ENCODE data around the gene WAPL. TPM values are rescaled to one million over a fixed set of nuclear protein-coding genes. Genes with fewer than 3 reads are reported as not detected.

The WAPL gene
- total RNA-seq, 1 donor from 2014 or later: 29.7 TPM

DNA sequence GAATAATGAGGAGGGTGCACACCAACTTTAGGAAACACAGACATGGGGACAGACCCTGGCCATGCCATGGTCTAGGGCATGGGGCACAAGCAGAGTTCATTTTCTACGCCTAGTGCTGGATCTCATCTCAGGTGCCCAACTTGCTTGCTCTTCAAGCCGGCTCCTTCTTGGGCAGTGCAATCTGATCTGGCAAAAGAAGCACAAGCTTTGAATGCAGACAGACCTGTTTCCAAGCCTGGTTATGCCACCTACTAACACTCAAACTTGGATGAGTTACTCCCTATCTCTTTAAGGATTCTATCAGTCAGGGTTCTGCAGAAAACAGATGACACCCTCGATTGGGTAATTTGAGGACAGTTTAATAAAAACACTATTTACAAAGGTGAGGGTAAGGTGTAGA, 34.9 kb upstream of the WAPL start:
- TF ChIP-seq, protein P1, sequence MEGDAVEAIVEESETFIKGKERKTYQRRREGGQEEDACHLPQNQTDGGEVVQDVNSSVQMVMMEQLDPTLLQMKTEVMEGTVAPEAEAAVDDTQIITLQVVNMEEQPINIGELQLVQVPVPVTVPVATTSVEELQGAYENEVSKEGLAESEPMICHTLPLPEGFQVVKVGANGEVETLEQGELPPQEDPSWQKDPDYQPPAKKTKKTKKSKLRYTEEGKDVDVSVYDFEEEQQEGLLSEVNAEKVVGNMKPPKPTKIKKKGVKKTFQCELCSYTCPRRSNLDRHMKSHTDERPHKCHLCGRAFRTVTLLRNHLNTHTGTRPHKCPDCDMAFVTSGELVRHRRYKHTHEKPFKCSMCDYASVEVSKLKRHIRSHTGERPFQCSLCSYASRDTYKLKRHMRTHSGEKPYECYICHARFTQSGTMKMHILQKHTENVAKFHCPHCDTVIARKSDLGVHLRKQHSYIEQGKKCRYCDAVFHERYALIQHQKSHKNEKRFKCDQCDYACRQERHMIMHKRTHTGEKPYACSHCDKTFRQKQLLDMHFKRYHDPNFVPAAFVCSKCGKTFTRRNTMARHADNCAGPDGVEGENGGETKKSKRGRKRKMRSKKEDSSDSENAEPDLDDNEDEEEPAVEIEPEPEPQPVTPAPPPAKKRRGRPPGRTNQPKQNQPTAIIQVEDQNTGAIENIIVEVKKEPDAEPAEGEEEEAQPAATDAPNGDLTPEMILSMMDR (IDR thresholded peaks at IDR 0.05; ENCODE audit: insufficient read depth, low read length, poor library complexity, severe bottlenecking): no peak
- no peaks in the 10 kb centered on the region for H3K36me3 ChIP-seq (ENCODE audit: control insufficient read depth, insufficient read depth, low read length)
- H3K27me3 ChIP-seq (ENCODE audit: control insufficient read depth, insufficient read depth, low read length): no peaks in the 10 kb centered on the region
- H3K4me3 ChIP-seq (ENCODE audit: low read depth, low read length): no peak overlapping the region
- DNase-seq (ENCODE audit: low read depth): no peak

DNA sequence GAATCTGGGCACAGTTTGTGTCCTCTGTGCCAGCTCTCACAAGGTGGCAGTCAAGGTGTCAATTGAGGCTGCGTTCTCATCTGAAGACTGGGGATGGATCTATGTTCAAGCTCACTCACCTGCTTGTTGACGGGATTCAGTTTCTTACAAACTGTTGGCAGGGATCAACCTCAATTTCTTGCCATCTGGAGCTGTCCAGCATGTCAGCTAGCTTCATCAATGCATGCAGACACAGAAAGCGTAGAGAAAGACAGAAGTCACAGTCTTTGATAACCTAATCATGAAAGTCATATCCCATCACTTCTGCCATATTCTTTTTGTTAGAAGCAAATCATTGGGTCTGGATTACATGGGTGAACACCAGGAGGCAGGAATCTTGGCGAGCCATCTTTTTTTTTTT, 32.0 kb upstream of the WAPL start:
- Histone ChIP-seq H3K27me3 (ENCODE audit: control insufficient read depth, insufficient read depth, low read length) (no peaks in the 10 kb centered on the region), H3K36me3 (ENCODE audit: control insufficient read depth, insufficient read depth, low read length) (no peaks in the 10 kb centered on the region), H3K4me3 (ENCODE audit: low read depth, low read length) (no peak overlapping the region)
- no peak for DNase-seq (ENCODE audit: low read depth)
- TF ChIP-seq, protein P1 (IDR thresholded peaks at IDR 0.05; ENCODE audit: insufficient read depth, low read length, poor library complexity, severe bottlenecking): no peak

DNA sequence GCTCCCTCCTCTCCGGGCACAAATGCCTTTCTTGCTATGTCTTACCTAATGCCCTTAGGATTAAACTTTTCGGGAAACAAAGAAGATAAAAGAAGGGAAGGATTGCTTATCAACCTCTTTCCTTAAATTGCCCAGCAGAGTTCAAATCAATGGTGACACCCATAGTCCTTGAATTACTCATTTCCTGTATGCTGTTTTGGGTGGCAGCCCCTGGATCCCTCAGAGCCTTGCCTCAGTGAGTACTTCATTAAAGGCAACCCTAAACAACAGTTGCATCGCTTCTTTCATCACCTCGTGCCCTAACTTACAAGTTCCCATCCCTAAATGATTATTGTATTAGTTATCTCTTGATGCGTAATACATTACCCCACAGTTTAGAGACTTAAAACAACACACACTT, 31.6 kb upstream of the WAPL start:
- TF ChIP-seq, protein P1 (IDR thresholded peaks at IDR 0.05; ENCODE audit: insufficient read depth, low read length, poor library complexity, severe bottlenecking): no peak
- H3K4me3 ChIP-seq (ENCODE audit: low read depth, low read length): no peak overlapping the region
- no peak for DNase-seq (ENCODE audit: low read depth)
- H3K36me3 ChIP-seq (ENCODE audit: control insufficient read depth, insufficient read depth, low read length): no peaks in the 10 kb centered on the region
- no peaks in the 10 kb centered on the region for H3K27me3 ChIP-seq (ENCODE audit: control insufficient read depth, insufficient read depth, low read length)

DNA sequence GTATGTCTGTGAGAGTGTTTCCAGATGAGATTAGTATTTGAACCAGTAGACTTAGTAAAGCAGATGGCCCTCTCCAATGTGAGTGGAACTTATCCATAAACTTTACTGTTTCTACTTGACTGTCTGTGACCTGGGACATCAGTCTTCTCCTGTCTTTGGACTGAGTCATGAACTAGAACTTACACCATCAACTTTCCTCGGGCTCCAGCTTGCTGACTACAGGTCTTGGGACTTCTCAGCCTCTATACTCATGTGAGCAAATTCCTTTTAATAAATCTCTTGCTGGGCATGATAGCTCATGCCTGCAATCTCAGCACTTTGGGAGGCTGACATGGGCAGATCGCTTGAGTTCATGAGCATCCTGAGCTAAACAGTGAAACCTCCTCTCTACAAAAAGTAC, 25.7 kb upstream of the WAPL start:
- H3K4me3 ChIP-seq (ENCODE audit: low read depth, low read length): no peak overlapping the region
- H3K36me3 ChIP-seq (ENCODE audit: control insufficient read depth, insufficient read depth, low read length): no peaks in the 10 kb centered on the region
- H3K27me3 ChIP-seq (ENCODE audit: control insufficient read depth, insufficient read depth, low read length): no peaks in the 10 kb centered on the region
- TF ChIP-seq, protein P1 (IDR thresholded peaks at IDR 0.05; ENCODE audit: insufficient read depth, low read length, poor library complexity, severe bottlenecking): no peak
- no peak for DNase-seq (ENCODE audit: low read depth)

DNA sequence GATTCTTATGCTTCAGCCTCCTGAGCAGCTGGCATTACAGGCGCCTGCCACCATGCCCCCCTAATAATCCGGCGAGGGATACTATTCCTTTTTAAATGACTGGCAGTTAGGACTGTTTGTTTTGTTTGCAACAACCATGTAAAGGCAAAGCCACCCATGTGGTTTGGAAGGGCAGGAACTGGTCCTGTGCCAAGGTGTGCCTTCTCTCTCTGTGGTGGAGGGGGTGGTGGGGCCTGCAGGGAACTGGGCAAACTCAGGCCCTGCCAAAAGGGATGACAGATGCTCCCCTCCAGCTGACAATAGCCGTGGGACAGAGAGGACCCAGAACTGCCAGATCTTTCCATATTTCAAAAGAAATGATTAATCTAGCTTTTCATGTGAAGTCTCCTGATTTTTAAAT, 23.5 kb upstream of the WAPL start:
- H3K4me3 ChIP-seq (ENCODE audit: low read depth, low read length): no peak overlapping the region
- no peaks in the 10 kb centered on the region for H3K27me3 ChIP-seq (ENCODE audit: control insufficient read depth, insufficient read depth, low read length)
- TF ChIP-seq, protein P1 (IDR thresholded peaks at IDR 0.05; ENCODE audit: insufficient read depth, low read length, poor library complexity, severe bottlenecking): no peak
- no peaks in the 10 kb centered on the region for H3K36me3 ChIP-seq (ENCODE audit: control insufficient read depth, insufficient read depth, low read length)
- DNase-seq (ENCODE audit: low read depth): no peak

DNA sequence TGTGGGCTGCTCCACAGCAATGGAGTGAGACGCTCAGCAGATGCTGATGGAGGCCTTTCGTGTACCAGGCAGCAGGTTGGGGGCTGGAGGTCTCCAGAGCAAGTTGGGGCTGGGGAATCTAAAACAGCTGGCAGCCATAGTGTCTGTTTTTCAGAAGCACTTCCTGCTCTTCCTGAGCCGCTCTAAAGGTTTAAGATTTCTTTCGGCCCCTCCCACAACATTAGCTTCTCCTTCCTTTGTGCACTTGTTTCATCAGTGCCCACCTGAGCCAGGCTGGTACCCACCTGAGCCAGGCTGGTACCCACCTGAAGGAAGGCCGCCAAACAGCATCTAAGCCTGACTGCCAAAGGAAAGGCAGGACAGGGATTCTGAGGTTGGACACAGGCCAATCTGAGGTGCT, 18.4 kb upstream of the WAPL start:
- no peak for DNase-seq (ENCODE audit: low read depth)
- TF ChIP-seq, protein P1 (IDR thresholded peaks at IDR 0.05; ENCODE audit: insufficient read depth, low read length, poor library complexity, severe bottlenecking): no peak
- H3K4me3 ChIP-seq (ENCODE audit: low read depth, low read length): no peak overlapping the region
- no peaks in the 10 kb centered on the region for H3K36me3 ChIP-seq (ENCODE audit: control insufficient read depth, insufficient read depth, low read length)
- H3K27me3 ChIP-seq (ENCODE audit: control insufficient read depth, insufficient read depth, low read length): no peaks in the 10 kb centered on the region
